MCF 10A (cell line): Measurements from ENCODE around the gene DNAJC12. TPM values are rescaled to one million over a fixed set of nuclear protein-coding genes. Genes with fewer than 3 reads are reported as not detected.

Source experiments
- Bru-seq: library from RNA; stranded (reverse); fragments of 400-500 nt; gene quantifications from one replicate; lab custom pipeline; 2021; lab: Mats Ljungman, UMichigan
- BruChase-seq, 2 experiments: library from RNA; stranded (reverse); fragments of 400-500 nt; gene quantifications; one replicate each; lab custom pipeline; 2021; lab: Mats Ljungman, UMichigan
- BruUV-seq: library from RNA; stranded (reverse); fragments of 400-500 nt; replicated peaks from 2 replicates; lab custom pipeline; 2021; lab: Mats Ljungman, UMichigan
- CTCF ChIA-PET: fragments of 300-600 bp; sonication (Branson Sonifier 250); formaldehyde crosslinking; extraction: SDS; loops from one replicate; lab custom pipeline; 2021; ENCODE audit warnings: antibody characterized with exemption, inconsistent platforms; lab: Yijun Ruan, JAX
- POLR2A ChIA-PET: fragments of 300-600, 350-650 bp; sonication (Branson Sonifier 250); formaldehyde crosslinking; extraction: SDS; loops from one replicate; lab custom pipeline; 2020; ENCODE audit warnings: antibody characterized with exemption, inconsistent platforms; lab: Yijun Ruan, JAX
- DNase-seq: peaks from one replicate; pipeline ENCODE4 v3.0.0-alpha.2; 2018; ENCODE audit not compliant: unreplicated experiment
- H3K27ac Mint-ChIP-seq: one replicate; pipeline ENCODE4 v1.8.0; 2022; ENCODE audit warnings: mild to moderate bottlenecking, low read depth, mixed read lengths; ENCODE audit not compliant: unreplicated experiment
- H3K27me3 Mint-ChIP-seq: one replicate; pipeline ENCODE4 v1.8.0; 2022; ENCODE audit warnings: mixed read lengths; ENCODE audit not compliant: insufficient read depth, unreplicated experiment
- H3K36me3 Mint-ChIP-seq: one replicate; pipeline ENCODE4 v1.8.0; 2022; ENCODE audit warnings: mild to moderate bottlenecking, moderate library complexity, mixed read lengths; ENCODE audit not compliant: insufficient read depth, unreplicated experiment
- H3K4me1 Mint-ChIP-seq: one replicate; pipeline ENCODE4 v1.8.0; 2022; ENCODE audit warnings: mixed read lengths; ENCODE audit not compliant: insufficient read depth, unreplicated experiment
- H3K4me3 Mint-ChIP-seq: one replicate; pipeline ENCODE4 v1.8.0; 2022; ENCODE audit warnings: mild to moderate bottlenecking, moderate library complexity, mixed read lengths; ENCODE audit not compliant: unreplicated experiment
- H3K9me3 Mint-ChIP-seq: one replicate; pipeline ENCODE4 v1.8.0; 2022; ENCODE audit warnings: mixed read lengths; ENCODE audit not compliant: unreplicated experiment
- CTCF ChIP-seq: fragments of 200-600 bp; IDR thresholded peaks from one replicate; pipeline ENCODE4 v1.8.0; 2022; ENCODE audit warnings: antibody characterized with exemption, mild to moderate bottlenecking; ENCODE audit not compliant: unreplicated experiment
- intact Hi-C: fragments of 100-400 bp; cut with micrococcal nuclease; formaldehyde crosslinking; loops from 2 replicates; pipeline ENCODE4 v1.14.1; 2022
- long read RNA-seq: library from polyadenylated mRNA; stranded (forward); transcript quantifications from one replicate; pipeline ENCODE4 v2.0.0, GENCODE V29; 2022
- total RNA-seq: library from RNA; stranded (reverse); gene quantifications from 2 replicates; pipeline ENCODE4 v1.2.3, GENCODE V29; 2022

The DNAJC12 gene
- total RNA-seq (9.5 and 13.8 TPM in 2 replicates), Bru-seq, nascent RNA (percentile 52 among the genes with signal in this experiment), BruChase-seq, experiment 1, labeled RNA remaining after a 6-hour chase (percentile 49 among the genes with signal in this experiment), BruChase-seq, experiment 2, labeled RNA remaining after a 2-hour chase (percentile 43 among the genes with signal in this experiment)
- long read RNA-seq, transcript DNAJC12-201 (5 exons, 1,201 nt), result major isoform, 9 of 14 reads
- long read RNA-seq, partial matches to known transcripts, result 1 of 14 reads
- long read RNA-seq, other reads (novel, unspliced or antisense), result 2 of 14 reads

DNA sequence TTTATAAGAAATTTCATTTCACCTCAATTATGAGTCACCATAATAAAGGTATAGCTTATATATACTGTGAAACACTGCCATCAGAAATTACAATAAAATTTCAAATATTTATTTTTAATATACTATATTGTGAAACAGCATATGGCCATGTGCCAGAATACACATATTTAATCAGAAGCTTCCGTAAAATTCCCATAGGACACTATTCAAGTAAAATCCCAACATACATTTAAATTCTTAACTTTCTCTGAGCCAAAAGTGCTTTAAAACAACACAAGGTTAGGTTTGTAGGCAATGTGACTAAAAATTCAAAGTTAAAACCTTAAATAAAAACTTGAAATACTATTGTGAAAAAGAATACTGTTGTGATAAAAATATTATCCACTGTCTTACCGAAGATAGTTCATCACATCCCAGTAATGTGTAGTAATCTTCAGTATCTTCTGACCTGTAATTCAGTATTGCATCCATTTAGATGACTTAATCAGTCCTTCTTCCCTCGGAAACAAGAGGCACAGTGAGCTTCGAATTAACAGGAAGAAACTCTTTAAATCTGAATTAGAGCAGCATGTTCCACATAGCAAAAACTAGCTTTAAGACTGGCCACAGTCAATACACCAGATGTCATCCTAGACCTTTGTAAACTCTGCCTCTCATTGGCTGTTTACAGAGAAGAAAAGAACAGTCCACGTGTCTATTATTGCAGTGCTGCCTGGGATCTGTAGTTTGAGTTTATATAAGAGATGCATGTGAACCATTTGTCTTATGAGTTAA, at the start of gene DNAJC12:
Gene DNAJC12 (minus strand): TSS at position 648 of the 774 bp plus-strand sequence. CDS start 177 bp downstream, at position 471.
- BruUV-seq, result TSS peak; percentile 87
- POLR2A ChIA-PET, result interaction anchor here (0.7 to 3.0 kb wide), 13 partner anchors 9 to 1062 kb away, joined by 3 to 23 read pairs (median 4); partner anchors contain the start of gene HNRNPH3
- H3K4me1 Mint-ChIP-seq, result peaks cover 6% of the 10 kb centered on the region
- DNase-seq, result peak; percentile 69
- H3K4me3 Mint-ChIP-seq, result peak within 1 kb of the TSS; percentile 79
- CTCF ChIA-PET, result interaction anchor here (0.5 to 2.0 kb wide), 5 partner anchors 13 to 140 kb away, joined by 3 to 8 read pairs (median 3); no protein-coding TSS in a partner anchor
- intact Hi-C loops, result loop anchor here (2.0 kb wide), 1 partner anchor 47 kb away; no protein-coding TSS in a partner anchor
- H3K27ac Mint-ChIP-seq, result no peak within 1 kb of the TSS
- no peaks in the 10 kb centered on the region for H3K9me3 Mint-ChIP-seq
- no peak for TF ChIP-seq CTCF
- no peaks in the 10 kb centered on the region for H3K27me3 Mint-ChIP-seq
- H3K36me3 Mint-ChIP-seq, result peaks cover 6% of the 10 kb centered on the region

GRCh38 chr10:67884842-67885670, 47.1 kb upstream of the DNAJC12 start:
- H3K36me3 Mint-ChIP-seq, result peaks cover 39% of the 10 kb centered on the region

DNA sequence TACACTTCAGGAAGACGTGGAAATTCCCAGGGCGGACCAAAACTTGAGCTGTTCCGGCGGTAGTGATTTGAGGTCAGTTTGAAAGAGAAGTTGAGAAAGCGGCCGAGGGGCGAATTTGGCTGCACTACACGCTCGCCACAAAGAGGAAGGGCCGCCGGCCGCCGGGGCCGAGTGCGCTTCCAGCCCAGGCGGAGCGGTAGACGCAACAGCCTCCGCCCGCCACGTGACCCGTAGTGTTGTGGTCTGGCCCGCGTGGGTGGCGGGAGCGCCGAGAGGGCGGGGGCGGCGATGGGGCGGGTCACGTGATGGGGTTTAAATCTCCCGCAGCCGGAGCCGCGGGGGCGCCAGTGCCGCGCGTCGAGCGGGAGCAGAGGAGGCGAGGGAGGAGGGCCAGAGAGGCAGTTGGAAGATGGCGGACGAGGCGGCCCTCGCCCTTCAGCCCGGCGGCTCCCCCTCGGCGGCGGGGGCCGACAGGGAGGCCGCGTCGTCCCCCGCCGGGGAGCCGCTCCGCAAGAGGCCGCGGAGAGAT, 46.4 kb upstream of the DNAJC12 start, which contains the start of gene SIRT1:
Gene SIRT1 (plus strand): TSS at position 344 of the 529 bp plus-strand sequence. CDS start 66 bp downstream, at position 410.
- CTCF ChIA-PET, result interaction anchor here (0.9 to 2.1 kb wide), 2 partner anchors 29 to 33 kb away, joined by 3 to 20 read pairs; no protein-coding TSS in a partner anchor
- Mint-ChIP-seq H3K9me3 (no peaks in the 10 kb centered on the region), H3K27ac (peak within 1 kb of the TSS; percentile 95), H3K36me3 (peaks cover 32% of the 10 kb centered on the region), H3K4me1 (peaks cover 12% of the 10 kb centered on the region), H3K27me3 (no peaks in the 10 kb centered on the region), H3K4me3 (peak within 1 kb of the TSS; percentile 78)
- BruUV-seq, result no TSS peak
- intact Hi-C loops, result loop anchor here (1.0 kb wide), 2 partner anchors 29 to 190 kb away; no protein-coding TSS in a partner anchor
- TF ChIP-seq CTCF, result no peak
- POLR2A ChIA-PET, result interaction anchor here (0.6 to 3.3 kb wide), 26 partner anchors 9 to 1965 kb away, joined by 3 to 32 read pairs (median 4); partner anchors contain the start of genes DNAJC12, HNRNPH3 and PBLD
- peak; percentile 93 for DNase-seq

More at GRCh38 chr10:67884842-67885670, 47.1 kb upstream of the DNAJC12 start:
- no TSS peak for BruUV-seq
- intact Hi-C loops, result loop anchor here (1.0 kb wide), 2 partner anchors 30 to 189 kb away; no protein-coding TSS in a partner anchor
- Mint-ChIP-seq H3K4me3 (peak overlapping the region; percentile 78), H3K27me3 (no peaks in the 10 kb centered on the region), H3K9me3 (no peaks in the 10 kb centered on the region), H3K4me1 (peaks cover 12% of the 10 kb centered on the region), H3K27ac (peak overlapping the region; percentile 95)
- ChIA-PET POLR2A (interaction anchor here (0.6 to 3.3 kb wide), 41 partner anchors 9 to 1015 kb away, joined by 3 to 32 read pairs (median 4); partner anchors contain the start of genes DNAJC12, HERC4, HNRNPH3 and PBLD), CTCF (interaction anchor here (0.6 to 2.1 kb wide), 8 partner anchors 10 to 323 kb away, joined by 3 to 20 read pairs (median 4); no protein-coding TSS in a partner anchor)
- peak; percentile 85 for DNase-seq
- TF ChIP-seq CTCF, result no peak
